IMR-90 (cell line): ENCODE results near the gene BMP10. TPM values are rescaled to one million over a fixed set of nuclear protein-coding genes. Genes with fewer than 3 reads are reported as not detected.

Source experiments
- ATAC-seq: fragments of 200-7000 bp; cut with Tn5 transposase; 2 replicates; pipeline ENCODE4 v1.9.1; 2020; ENCODE audit warnings: low read depth, mild to moderate bottlenecking, moderate library complexity
- BruUV-seq: library from RNA; stranded (reverse); fragments of 400-500 nt; replicated peaks from 2 replicates; lab custom pipeline; 2021; lab: Mats Ljungman, UMichigan
- CTCF ChIA-PET: fragments of 300-600 bp; formaldehyde crosslinking; extraction: SDS; loops from one replicate; lab custom pipeline; 2021; ENCODE audit warnings: antibody characterized with exemption; lab: Yijun Ruan, JAX
- POLR2A ChIA-PET: fragments of 300-600 bp; sonication (Branson Sonifier 250); formaldehyde crosslinking; loops from one replicate; lab custom pipeline; 2022; ENCODE audit warnings: antibody characterized with exemption; ENCODE audit not compliant: unreplicated experiment; lab: Charles Lee
- DNase-seq: peaks from one replicate; pipeline ENCODE4 v3.0.0; 2013
- H2AFZ ChIP-seq: replicated peaks from 2 replicates; pipeline ENCODE3; 2013; ENCODE audit warnings: low read length, mild to moderate bottlenecking; ENCODE audit not compliant: poor library complexity
- H2AK5ac ChIP-seq: 2 replicates; pipeline ENCODE4 v1.6.1; 2013; ENCODE audit warnings: low read depth, low read length, inconsistent platforms
- H2AK9ac ChIP-seq: replicated peaks from 2 replicates; pipeline ENCODE3; 2013; ENCODE audit warnings: mild to moderate bottlenecking, low read depth, low read length, moderate library complexity; ENCODE audit not compliant: poor library complexity
- H2BK120ac ChIP-seq: 2 replicates; pipeline ENCODE4 v1.6.1; 2013; ENCODE audit warnings: low read depth, low read length, inconsistent platforms
- H2BK15ac ChIP-seq: 3 replicates; pipeline ENCODE4 v1.6.1; 2013; ENCODE audit warnings: low read depth, low read length, inconsistent platforms
- H2BK20ac ChIP-seq: 2 replicates; pipeline ENCODE4 v1.6.1; 2013; ENCODE audit warnings: low read depth, mild to moderate bottlenecking, inconsistent platforms, low read length, moderate library complexity
- H2BK5ac ChIP-seq: 2 replicates; pipeline ENCODE4 v1.6.1; 2013; ENCODE audit warnings: mild to moderate bottlenecking, low read depth, low read length, inconsistent platforms; ENCODE audit not compliant: poor library complexity, severe bottlenecking
- H3K14ac ChIP-seq: replicated peaks from 2 replicates; pipeline ENCODE4 v1.6.1; 2013; ENCODE audit warnings: low read depth, low read length, inconsistent platforms
- H3K18ac ChIP-seq: 2 replicates; pipeline ENCODE4 v1.6.1; 2013; ENCODE audit warnings: low read depth, low read length, control low read depth
- H3K23ac ChIP-seq: 2 replicates; pipeline ENCODE4 v1.6.1; 2013; ENCODE audit warnings: low read depth, low read length, inconsistent platforms
- H3K27ac ChIP-seq: 2 replicates; pipeline ENCODE4 v1.5.1; 2013; ENCODE audit warnings: mild to moderate bottlenecking, control low read depth, low read length; ENCODE audit not compliant: insufficient read depth
- H3K27me3 ChIP-seq: 2 replicates; pipeline ENCODE4 v1.6.1; 2013; ENCODE audit warnings: low read length; ENCODE audit not compliant: control insufficient read depth, insufficient read depth
- H3K36me3 ChIP-seq: 2 replicates; pipeline ENCODE4 v1.6.1; 2013; ENCODE audit warnings: low read length, mixed read lengths; ENCODE audit not compliant: control insufficient read depth, insufficient read depth
- H3K4ac ChIP-seq: 2 replicates; pipeline ENCODE4 v1.6.1; 2013; ENCODE audit warnings: low read depth, low read length, inconsistent platforms
- H3K4me1 ChIP-seq: 2 replicates; pipeline ENCODE4 v1.6.1; 2013; ENCODE audit warnings: low read length, mixed read lengths; ENCODE audit not compliant: control insufficient read depth, insufficient read depth
- H3K4me2 ChIP-seq: 2 replicates; pipeline ENCODE4 v1.6.1; 2013; ENCODE audit warnings: low read depth, mild to moderate bottlenecking, control low read depth, low read length, moderate library complexity
- H3K4me3 ChIP-seq: 2 replicates; pipeline ENCODE4 v1.5.1; 2013; ENCODE audit warnings: low read depth, mild to moderate bottlenecking, control low read depth, low read length, moderate library complexity; ENCODE audit not compliant: insufficient read depth
- H3K56ac ChIP-seq: 2 replicates; pipeline ENCODE4 v1.6.1; 2013; ENCODE audit warnings: low read length, inconsistent platforms; ENCODE audit not compliant: insufficient read depth; ENCODE audit errors: extremely low read depth
- H3K79me1 ChIP-seq, 2 experiments: 2 replicates each; pipeline ENCODE4 v1.6.1; 2013; ENCODE audit warnings: low read length in 2 of 2, inconsistent platforms in 1 of 2, low read depth in 1 of 2
- H3K9ac ChIP-seq: 2 replicates; pipeline ENCODE4 v1.6.1; 2013; ENCODE audit warnings: low read depth, low read length, control low read depth
- H3K9me1 ChIP-seq: 2 replicates; pipeline ENCODE4 v1.6.1; 2013; ENCODE audit warnings: low read length, inconsistent platforms; ENCODE audit not compliant: insufficient read depth
- H3K9me3 ChIP-seq: 2 replicates; pipeline ENCODE4 v1.6.1; 2013; ENCODE audit warnings: low read length; ENCODE audit not compliant: control insufficient read depth, insufficient read depth
- H4K20me1 ChIP-seq: 2 replicates; pipeline ENCODE4 v1.6.1; 2013; ENCODE audit warnings: low read length, inconsistent platforms; ENCODE audit not compliant: insufficient read depth
- H4K5ac ChIP-seq: 2 replicates; pipeline ENCODE4 v1.6.1; 2013; ENCODE audit warnings: mild to moderate bottlenecking, low read depth, low read length, control low read depth
- H4K8ac ChIP-seq, 2 experiments: 2 replicates each; pipeline ENCODE4 v1.6.1; 2013; ENCODE audit warnings: low read depth in 2 of 2, low read length in 2 of 2, control low read depth in 1 of 2, inconsistent platforms in 1 of 2
- H4K91ac ChIP-seq: 2 replicates; pipeline ENCODE4 v1.6.1; 2013; ENCODE audit warnings: low read depth, low read length, inconsistent platforms; ENCODE audit not compliant: insufficient read depth
- BHLHE40 ChIP-seq: fragments of 150-350 bp; IDR thresholded peaks from 2 replicates; pipeline ENCODE4 v1.6.1; 2016; ENCODE audit warnings: mild to moderate bottlenecking, low read depth, low read length
- CEBPB ChIP-seq: IDR thresholded peaks from 2 replicates; pipeline ENCODE4 v1.6.1; 2012; ENCODE audit warnings: low read depth, low read length, improper control_type of control experiment
- CHD1 ChIP-seq: IDR thresholded peaks from 2 replicates; pipeline ENCODE4 v1.6.1; 2012; ENCODE audit warnings: low read depth, low read length, improper control_type of control experiment
- CTCF ChIP-seq: conservative IDR thresholded peaks from 2 replicates; pipeline ENCODE4 v1.5.1; 2012; ENCODE audit warnings: mild to moderate bottlenecking, low read depth, low read length, improper control_type of control experiment
- ELK1 ChIP-seq: fragments of 150-350 bp; IDR thresholded peaks from 2 replicates; pipeline ENCODE4 v1.6.1; 2016; ENCODE audit warnings: low read depth, mild to moderate bottlenecking, low read length, moderate library complexity, borderline replicate concordance
- FOS ChIP-seq: fragments of 150-350 bp; IDR thresholded peaks from 2 replicates; pipeline ENCODE4 v1.6.1; 2016; ENCODE audit warnings: low read depth, low read length
- MAZ ChIP-seq: IDR thresholded peaks from 2 replicates; pipeline ENCODE4 v1.6.1; 2012; ENCODE audit warnings: low read depth, mild to moderate bottlenecking, low read length, improper control_type of control experiment, moderate library complexity, borderline replicate concordance
- MXI1 ChIP-seq: IDR thresholded peaks from 2 replicates; pipeline ENCODE4 v1.6.1; 2012; ENCODE audit warnings: low read depth, mild to moderate bottlenecking, low read length, moderate library complexity, borderline replicate concordance
- POLR2A ChIP-seq: IDR thresholded peaks from 2 replicates; pipeline ENCODE4 v1.6.1; 2012; ENCODE audit warnings: mild to moderate bottlenecking, low read depth, low read length
- RAD21 ChIP-seq: IDR thresholded peaks from 2 replicates; pipeline ENCODE4 v1.6.1; 2012; ENCODE audit warnings: low read length, improper control_type of control experiment
- RFX5 ChIP-seq: IDR thresholded peaks from 2 replicates; pipeline ENCODE4 v1.8.0; 2012; ENCODE audit warnings: low read depth, mild to moderate bottlenecking, low read length, moderate library complexity
- SMC3 ChIP-seq: fragments of 150-350 bp; IDR thresholded peaks from 2 replicates; pipeline ENCODE4 v1.6.1; 2016; ENCODE audit warnings: low read depth, mild to moderate bottlenecking, antibody characterized with exemption, low read length, moderate library complexity
- USF2 ChIP-seq: fragments of 150-350 bp; IDR thresholded peaks from 2 replicates; pipeline ENCODE4 v1.6.1; 2017; ENCODE audit warnings: mild to moderate bottlenecking, antibody characterized with exemption, low read length, low read depth
- WGBS, 2 experiments: methylation state at CpG; one replicate each; pipeline versions ENCODE4 v1.1.5 to v1.1.7; 2013; ENCODE audit warnings: missing lambda C conversion rate in 2 of 2; ENCODE audit not compliant: insufficient read length in 1 of 2; ENCODE audit errors: extremely low coverage in 2 of 2; 5-methylcytosine and 5-hydroxymethylcytosine counted together
- dilution Hi-C: fragments of 300-500 bp; cut with HindIII; formaldehyde crosslinking; loops from one replicate; pipeline ENCODE4 v1.14.3; 2018; ENCODE audit warnings: low sequenced_read_pairs; ENCODE audit not compliant: unreplicated experiment
- in situ Hi-C: fragments of 300-500 bp; cut with MboI; formaldehyde crosslinking; loops from 3 replicates; pipeline ENCODE4 v1.14.3; 2019; ENCODE audit warnings: low sequenced_read_pairs, inconsistent platforms, mixed read lengths
- intact Hi-C: fragments of 100-400 bp; cut with micrococcal nuclease; formaldehyde crosslinking; loops from 2 replicates; pipeline ENCODE4 v1.10.0; 2022
- polyA plus RNA-seq, 3 experiments: library from polyadenylated mRNA; depleted of rRNA; stranded (reverse); fragments of >200 nt; gene quantifications; 2 replicates each; pipeline ENCODE4 v1.2.3, GENCODE V29; 2012; ENCODE audit warnings: low replicate concordance in 1 of 3
- total RNA-seq: library from RNA; depleted of rRNA; stranded (reverse); fragments of >200 nt; gene quantifications from 2 replicates; pipeline ENCODE4 v1.2.3, GENCODE V29; 2012

BMP10 gene
- total and polyA plus RNA-seq, 2 of the 4 experiments (the other 2 are of a cell fraction), result not detected

GRCh38 chr2:68834737-68835376 is 36.3 kb downstream of the BMP10 start:
- TF ChIP-seq BHLHE40 (no peak), USF2 (no peak), CEBPB (no peak), ELK1 (no peak), CHD1 (no peak), RFX5 (no peak), SMC3 (no peak), MAZ (no peak), MXI1 (no peak), FOS (no peak), RAD21 (no peak), CTCF (no peak), POLR2A (no peak)
- Histone ChIP-seq H3K56ac (no peak overlapping the region), H2BK15ac (peak overlapping the region; percentile 24; the same call in 1 of the 3 replicates), H3K4ac (no peak overlapping the region), H2AK9ac (no peak overlapping the region), H3K36me3 (no peaks in the 10 kb centered on the region), H4K20me1 (no peaks in the 10 kb centered on the region), H3K18ac (no peak overlapping the region), H4K91ac (no peak overlapping the region), H3K23ac (no peak overlapping the region), H2AFZ (no peak overlapping the region), H3K27ac (no peak overlapping the region), H3K79me1 (no peaks in the 10 kb centered on the region), H3K14ac (no peak overlapping the region), H4K8ac (no peak overlapping the region), H2BK5ac (no peak overlapping the region), H3K27me3 (no peaks in the 10 kb centered on the region), H3K9me3 (no peaks in the 10 kb centered on the region), H3K4me3 (no peak overlapping the region), H3K9me1 (peaks cover 19% of the 10 kb centered on the region), H3K9ac (no peak overlapping the region), H3K4me2 (no peak overlapping the region), H2BK20ac (no peak overlapping the region), H3K4me1 (peaks cover 15% of the 10 kb centered on the region), H2BK120ac (no peak overlapping the region), H4K5ac (no peak overlapping the region), H2AK5ac (no peak overlapping the region)
- in situ Hi-C loops (no loop called here), intact Hi-C loops (no loop called here), dilution Hi-C loops (no loop called here)
- DNase-seq, result no peak
- no peak for ATAC-seq
- POLR2A ChIA-PET, result no interaction called here
- 100% methylated on average over 2 of the region's 6 CpGs; no CpG with 5 or more reads in 1 of the 2 experiments for WGBS, 2 experiments
- BruUV-seq, result no TSS peak
- CTCF ChIA-PET, result no interaction called here
